GM06990 (cell line): ENCODE measurements around the gene DLGAP3.
A peak's percentile ranks its signal among the peaks of the same experiment; 100 is the strongest.

ENCODE experiments used
- DNase-seq: peaks from one replicate; pipeline ENCODE4 v3.0.0-alpha.2; 2011; ENCODE audit not compliant: insufficient read length; ENCODE audit errors: extremely low read depth
- H3K27me3 ChIP-seq: replicated peaks from 2 replicates; pipeline ENCODE4 v1.6.0; 2011; ENCODE audit warnings: low read length; ENCODE audit not compliant: control insufficient read depth, insufficient read depth
- H3K36me3 ChIP-seq: 2 replicates; pipeline ENCODE4 v1.5.1; 2011; ENCODE audit warnings: low read length; ENCODE audit not compliant: control insufficient read depth, insufficient read depth
- H3K4me3 ChIP-seq: replicated peaks from 2 replicates; pipeline ENCODE4 v1.5.1; 2011; ENCODE audit warnings: low read depth, mild to moderate bottlenecking, control low read depth, low read length
- TF ChIP-seq, protein P1 (sequence below): IDR thresholded peaks from 2 replicates; pipeline ENCODE4 v1.5.1; 2011; ENCODE audit warnings: low read length, control low read depth, mild to moderate bottlenecking, inconsistent platforms; ENCODE audit not compliant: insufficient read depth, poor library complexity, severe bottlenecking

Gene DLGAP3, protein sequence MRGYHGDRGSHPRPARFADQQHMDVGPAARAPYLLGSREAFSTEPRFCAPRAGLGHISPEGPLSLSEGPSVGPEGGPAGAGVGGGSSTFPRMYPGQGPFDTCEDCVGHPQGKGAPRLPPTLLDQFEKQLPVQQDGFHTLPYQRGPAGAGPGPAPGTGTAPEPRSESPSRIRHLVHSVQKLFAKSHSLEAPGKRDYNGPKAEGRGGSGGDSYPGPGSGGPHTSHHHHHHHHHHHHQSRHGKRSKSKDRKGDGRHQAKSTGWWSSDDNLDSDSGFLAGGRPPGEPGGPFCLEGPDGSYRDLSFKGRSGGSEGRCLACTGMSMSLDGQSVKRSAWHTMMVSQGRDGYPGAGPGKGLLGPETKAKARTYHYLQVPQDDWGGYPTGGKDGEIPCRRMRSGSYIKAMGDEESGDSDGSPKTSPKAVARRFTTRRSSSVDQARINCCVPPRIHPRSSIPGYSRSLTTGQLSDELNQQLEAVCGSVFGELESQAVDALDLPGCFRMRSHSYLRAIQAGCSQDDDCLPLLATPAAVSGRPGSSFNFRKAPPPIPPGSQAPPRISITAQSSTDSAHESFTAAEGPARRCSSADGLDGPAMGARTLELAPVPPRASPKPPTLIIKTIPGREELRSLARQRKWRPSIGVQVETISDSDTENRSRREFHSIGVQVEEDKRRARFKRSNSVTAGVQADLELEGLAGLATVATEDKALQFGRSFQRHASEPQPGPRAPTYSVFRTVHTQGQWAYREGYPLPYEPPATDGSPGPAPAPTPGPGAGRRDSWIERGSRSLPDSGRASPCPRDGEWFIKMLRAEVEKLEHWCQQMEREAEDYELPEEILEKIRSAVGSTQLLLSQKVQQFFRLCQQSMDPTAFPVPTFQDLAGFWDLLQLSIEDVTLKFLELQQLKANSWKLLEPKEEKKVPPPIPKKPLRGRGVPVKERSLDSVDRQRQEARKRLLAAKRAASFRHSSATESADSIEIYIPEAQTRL

DNA sequence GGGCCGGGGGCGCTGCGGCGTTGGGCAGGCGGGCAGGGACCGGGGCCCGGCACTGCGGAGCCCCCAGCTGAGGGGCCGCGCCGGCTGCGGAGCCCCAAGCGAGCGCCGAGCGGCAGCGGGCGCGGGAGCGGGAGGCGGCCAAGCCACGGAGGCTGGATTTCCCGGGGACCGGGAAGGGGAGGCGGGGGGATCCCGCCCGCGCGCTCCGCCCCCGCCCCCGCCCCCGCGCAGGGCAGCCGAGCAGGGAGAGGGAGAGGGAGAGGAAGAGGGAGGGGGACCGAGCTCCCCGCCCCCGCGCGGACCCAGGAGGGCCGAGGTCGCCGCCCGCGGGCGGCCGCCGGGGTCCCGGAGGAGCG is at the start of gene DLGAP3:
DLGAP3 (minus strand) TSS at position 154 of the 356 bp plus-strand sequence. CDS start 24,267 bp downstream, outside the sequence.
- TF ChIP-seq, protein P1, sequence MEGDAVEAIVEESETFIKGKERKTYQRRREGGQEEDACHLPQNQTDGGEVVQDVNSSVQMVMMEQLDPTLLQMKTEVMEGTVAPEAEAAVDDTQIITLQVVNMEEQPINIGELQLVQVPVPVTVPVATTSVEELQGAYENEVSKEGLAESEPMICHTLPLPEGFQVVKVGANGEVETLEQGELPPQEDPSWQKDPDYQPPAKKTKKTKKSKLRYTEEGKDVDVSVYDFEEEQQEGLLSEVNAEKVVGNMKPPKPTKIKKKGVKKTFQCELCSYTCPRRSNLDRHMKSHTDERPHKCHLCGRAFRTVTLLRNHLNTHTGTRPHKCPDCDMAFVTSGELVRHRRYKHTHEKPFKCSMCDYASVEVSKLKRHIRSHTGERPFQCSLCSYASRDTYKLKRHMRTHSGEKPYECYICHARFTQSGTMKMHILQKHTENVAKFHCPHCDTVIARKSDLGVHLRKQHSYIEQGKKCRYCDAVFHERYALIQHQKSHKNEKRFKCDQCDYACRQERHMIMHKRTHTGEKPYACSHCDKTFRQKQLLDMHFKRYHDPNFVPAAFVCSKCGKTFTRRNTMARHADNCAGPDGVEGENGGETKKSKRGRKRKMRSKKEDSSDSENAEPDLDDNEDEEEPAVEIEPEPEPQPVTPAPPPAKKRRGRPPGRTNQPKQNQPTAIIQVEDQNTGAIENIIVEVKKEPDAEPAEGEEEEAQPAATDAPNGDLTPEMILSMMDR, result no peak
- Histone ChIP-seq H3K36me3 (no peaks in the 10 kb centered on the region), H3K4me3 (peak within 1 kb of the TSS; percentile 25), H3K27me3 (peaks cover 2% of the 10 kb centered on the region)
- DNase-seq, result no peak

DNA sequence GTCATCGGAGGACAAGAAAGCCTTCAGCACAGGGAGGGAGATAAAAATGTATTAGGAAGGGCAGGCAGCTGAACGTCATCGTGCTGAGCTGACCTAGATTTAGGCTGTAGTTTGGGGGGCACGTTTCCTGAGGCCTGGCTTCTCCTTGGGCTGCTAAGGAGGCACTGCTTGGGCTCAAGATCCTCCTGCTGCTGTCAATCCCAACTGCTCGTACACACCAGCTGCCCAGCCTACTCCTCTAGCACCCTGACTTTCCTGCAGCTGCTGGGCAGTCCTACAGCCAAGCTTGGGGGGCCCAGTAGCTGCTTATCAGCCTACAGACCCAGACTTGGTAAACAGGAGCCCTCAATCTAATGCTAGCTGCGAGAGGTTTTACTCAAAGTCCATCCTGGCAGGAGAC is 49.5 kb upstream of the DLGAP3 start:
- no peak for DNase-seq
- H3K36me3 ChIP-seq, result peaks cover 4% of the 10 kb centered on the region
- no peaks in the 10 kb centered on the region for H3K27me3 ChIP-seq
- TF ChIP-seq, protein P1, result no peak
- no peak overlapping the region for H3K4me3 ChIP-seq

DNA sequence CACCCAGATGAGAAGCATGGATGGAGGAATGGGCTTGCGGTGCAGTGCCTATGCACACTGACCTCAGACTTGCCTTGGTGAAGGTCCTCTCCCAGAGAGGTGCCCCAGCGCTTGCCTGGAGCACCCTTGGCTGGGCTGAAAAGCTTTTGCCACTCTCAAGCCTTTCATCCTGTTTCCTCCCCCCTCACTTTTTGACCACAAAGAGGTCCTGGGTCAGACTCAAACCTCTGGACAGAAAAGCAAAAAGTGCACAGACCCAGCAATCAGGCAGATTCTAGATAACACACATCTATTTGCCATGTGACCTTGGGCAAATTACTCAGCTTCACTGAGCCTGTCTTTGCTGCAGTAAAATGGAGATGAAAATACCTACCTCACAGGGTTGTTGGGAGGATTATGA is 48.4 kb upstream of the DLGAP3 start:
- Histone ChIP-seq H3K36me3 (peaks cover 4% of the 10 kb centered on the region), H3K27me3 (no peaks in the 10 kb centered on the region), H3K4me3 (no peak overlapping the region)
- TF ChIP-seq, protein P1, result no peak
- no peak for DNase-seq

DNA sequence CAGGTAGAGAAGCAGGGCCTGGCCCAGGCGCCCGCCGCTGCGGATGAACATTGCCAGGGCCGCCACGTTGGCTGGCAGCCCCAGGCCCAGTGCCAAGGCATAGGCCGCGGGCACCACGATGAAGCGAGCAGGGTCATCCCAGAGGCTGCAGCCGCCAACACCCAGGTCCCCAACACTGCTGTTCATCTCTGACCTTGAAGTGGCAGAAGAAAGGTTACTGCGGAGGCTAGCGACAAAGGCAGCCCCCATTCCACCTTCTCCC is 47.7 kb upstream of the DLGAP3 start:
- DNase-seq, result no peak
- TF ChIP-seq, protein P1, result no peak
- H3K36me3 ChIP-seq, result peaks cover 4% of the 10 kb centered on the region
- H3K27me3 ChIP-seq, result no peaks in the 10 kb centered on the region
- no peak overlapping the region for H3K4me3 ChIP-seq

DNA sequence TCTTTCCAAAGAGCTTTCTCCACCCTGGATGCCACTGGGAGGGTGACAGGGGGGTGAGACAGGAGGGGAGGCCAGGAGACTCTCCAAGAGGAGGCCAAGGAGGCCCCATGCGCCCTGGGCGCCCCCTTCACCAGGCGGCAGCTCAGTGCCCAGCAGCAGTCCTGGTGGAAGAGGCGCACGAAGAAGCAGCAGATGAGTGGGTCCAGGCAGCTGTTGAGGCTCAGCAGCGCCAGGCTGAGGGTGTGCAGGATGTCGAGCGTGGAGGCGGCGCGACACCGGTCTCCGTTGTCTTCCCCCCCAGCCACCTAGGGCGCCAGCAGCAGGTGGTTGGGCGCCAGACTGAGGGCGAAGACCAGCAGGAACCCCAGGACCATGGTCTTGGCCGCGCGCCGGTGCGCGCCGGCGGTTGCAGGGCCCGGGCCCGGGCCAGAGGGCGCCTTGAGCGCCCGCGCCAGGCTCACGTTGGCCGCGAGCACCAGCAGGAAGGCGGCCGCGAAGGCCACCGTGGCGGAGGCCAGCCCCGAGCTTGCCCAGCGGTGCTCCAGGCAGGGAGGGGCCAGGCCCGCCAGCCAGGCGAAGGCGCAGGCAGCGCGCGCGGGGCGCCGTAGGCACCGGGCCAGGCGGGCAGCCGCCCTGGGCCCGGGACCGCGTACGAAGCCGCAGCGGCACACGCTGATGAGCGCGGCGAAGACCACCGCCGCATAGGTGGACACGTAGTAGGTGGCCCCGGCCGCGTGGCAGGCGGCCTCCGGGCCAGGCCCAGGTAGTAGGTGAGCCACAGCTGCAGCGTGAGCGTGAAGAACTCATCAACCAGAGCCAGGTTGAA is 47.1 kb upstream of the DLGAP3 start:
- Histone ChIP-seq H3K27me3 (no peaks in the 10 kb centered on the region), H3K36me3 (no peaks in the 10 kb centered on the region; the same call in 1 of the 2 replicates), H3K4me3 (no peak overlapping the region)
- DNase-seq, result no peak
- TF ChIP-seq, protein P1, result no peak
